DMS114 treated with DMSO at 0.1 percent for 48 hours (cell line): Measurements from ENCODE around the gene HTRA3.

Experiments
- DNase-seq: peaks from one replicate; lab custom pipeline; 2025; ENCODE audit not compliant: unreplicated experiment; lab: John Stamatoyannopoulos, UW

HTRA3 gene

GRCh38 chr4:8265171-8265929, 4.2 kb upstream of the HTRA3 start:
- no peak for DNase-seq

- DNase-seq = no peak
Observed at GRCh38 chr4:8266088-8266487, 3.5 kb upstream of the HTRA3 start.

GRCh38 chr4:8266508-8266907, 3.0 kb upstream of the HTRA3 start:
- DNase-seq = no peak

- no peak for DNase-seq
Observed at GRCh38 chr4:8267077-8267476, 2.5 kb upstream of the HTRA3 start.

- DNase-seq = no peak
Observed at GRCh38 chr4:8268211-8268610, 1.3 kb upstream of the HTRA3 start.

- DNase-seq = no peak
Observed at GRCh38 chr4:8268901-8269534, 536 bp upstream of the HTRA3 start.

- no peak for DNase-seq
Observed at GRCh38 chr4:8270418-8270771, 841 bp downstream of the HTRA3 start.

- DNase-seq = no peak
Observed at GRCh38 chr4:8270912-8271815, 1.6 kb downstream of the HTRA3 start.

- no peak for DNase-seq
Observed at GRCh38 chr4:8271821-8272220, 2.3 kb downstream of the HTRA3 start.

- no peak for DNase-seq
Observed at GRCh38 chr4:8272472-8273428, 3.2 kb downstream of the HTRA3 start.

- DNase-seq = no peak
Observed at GRCh38 chr4:8273450-8273849, 3.9 kb downstream of the HTRA3 start.

- DNase-seq = no peak
Observed at GRCh38 chr4:8274066-8274652, 4.6 kb downstream of the HTRA3 start.

- no peak for DNase-seq
Observed at GRCh38 chr4:8274765-8275547, 5.4 kb downstream of the HTRA3 start.

- no peak for DNase-seq
Observed at GRCh38 chr4:8275548-8275910, 6.0 kb downstream of the HTRA3 start.

GRCh38 chr4:8276358-8277240, 7.0 kb downstream of the HTRA3 start:
- DNase-seq = no peak

- no peak for DNase-seq
Observed at GRCh38 chr4:8277356-8278008, 7.9 kb downstream of the HTRA3 start.

- no peak for DNase-seq
Observed at GRCh38 chr4:8278009-8278395, 8.4 kb downstream of the HTRA3 start.
